Uterus (tissue), 2 donors: ENCODE measurements around the gene HIVEP2.

Source experiments
- POLR2A ChIP-seq, 2 donors: fragments of 450-650 bp; IDR thresholded peaks; one replicate each; pipeline ENCODE4 v1.6.1; 2016; ENCODE audit warnings: antibody characterized with exemption in 2 of 2, mild to moderate bottlenecking in 1 of 2, moderate library complexity in 1 of 2
- TF ChIP-seq, protein P1 (sequence below), 4 experiments: fragments of 200-600 bp in 2 of 4; fragments of 450-650 bp in 2 of 4; sonication (generic) in 2 of 4; IDR thresholded peaks; one replicate each; pipeline ENCODE4 v1.5.1; 2016 to 2019; ENCODE audit warnings: antibody characterized with exemption in 4 of 4, mild to moderate bottlenecking in 2 of 4, moderate library complexity in 1 of 4

DNA sequence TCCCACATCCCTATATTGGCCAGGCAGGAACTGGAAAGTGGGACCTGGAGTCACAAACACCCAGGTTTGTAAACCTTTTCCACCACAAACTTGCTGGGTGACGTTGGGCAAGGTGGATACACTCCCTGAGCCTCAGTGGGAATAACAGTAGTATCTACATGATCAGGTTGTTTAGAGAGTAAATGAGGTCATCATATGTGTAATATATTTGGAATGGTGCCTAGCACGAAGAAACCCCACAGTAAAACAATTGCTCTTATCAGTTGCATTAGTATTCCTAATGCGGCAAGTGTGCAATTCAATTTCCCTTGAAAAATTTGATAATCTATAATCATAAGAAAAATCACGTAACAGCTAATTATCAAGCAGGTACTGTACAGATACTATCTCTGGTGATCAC lies 51.9 kb downstream of the HIVEP2 start:
- TF ChIP-seq, protein P1, sequence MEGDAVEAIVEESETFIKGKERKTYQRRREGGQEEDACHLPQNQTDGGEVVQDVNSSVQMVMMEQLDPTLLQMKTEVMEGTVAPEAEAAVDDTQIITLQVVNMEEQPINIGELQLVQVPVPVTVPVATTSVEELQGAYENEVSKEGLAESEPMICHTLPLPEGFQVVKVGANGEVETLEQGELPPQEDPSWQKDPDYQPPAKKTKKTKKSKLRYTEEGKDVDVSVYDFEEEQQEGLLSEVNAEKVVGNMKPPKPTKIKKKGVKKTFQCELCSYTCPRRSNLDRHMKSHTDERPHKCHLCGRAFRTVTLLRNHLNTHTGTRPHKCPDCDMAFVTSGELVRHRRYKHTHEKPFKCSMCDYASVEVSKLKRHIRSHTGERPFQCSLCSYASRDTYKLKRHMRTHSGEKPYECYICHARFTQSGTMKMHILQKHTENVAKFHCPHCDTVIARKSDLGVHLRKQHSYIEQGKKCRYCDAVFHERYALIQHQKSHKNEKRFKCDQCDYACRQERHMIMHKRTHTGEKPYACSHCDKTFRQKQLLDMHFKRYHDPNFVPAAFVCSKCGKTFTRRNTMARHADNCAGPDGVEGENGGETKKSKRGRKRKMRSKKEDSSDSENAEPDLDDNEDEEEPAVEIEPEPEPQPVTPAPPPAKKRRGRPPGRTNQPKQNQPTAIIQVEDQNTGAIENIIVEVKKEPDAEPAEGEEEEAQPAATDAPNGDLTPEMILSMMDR (IDR thresholded peaks at IDR 0.05), result no peak
- TF ChIP-seq POLR2A (IDR thresholded peaks at IDR 0.05), result no peak
